ENCODE results near the gene MYBBP1A.

Gene MYBBP1A

GRCh38 chr17:4514206-4514605 is 41.0 kb downstream of the MYBBP1A start:
- no peak for FAIRE-seq

DNA sequence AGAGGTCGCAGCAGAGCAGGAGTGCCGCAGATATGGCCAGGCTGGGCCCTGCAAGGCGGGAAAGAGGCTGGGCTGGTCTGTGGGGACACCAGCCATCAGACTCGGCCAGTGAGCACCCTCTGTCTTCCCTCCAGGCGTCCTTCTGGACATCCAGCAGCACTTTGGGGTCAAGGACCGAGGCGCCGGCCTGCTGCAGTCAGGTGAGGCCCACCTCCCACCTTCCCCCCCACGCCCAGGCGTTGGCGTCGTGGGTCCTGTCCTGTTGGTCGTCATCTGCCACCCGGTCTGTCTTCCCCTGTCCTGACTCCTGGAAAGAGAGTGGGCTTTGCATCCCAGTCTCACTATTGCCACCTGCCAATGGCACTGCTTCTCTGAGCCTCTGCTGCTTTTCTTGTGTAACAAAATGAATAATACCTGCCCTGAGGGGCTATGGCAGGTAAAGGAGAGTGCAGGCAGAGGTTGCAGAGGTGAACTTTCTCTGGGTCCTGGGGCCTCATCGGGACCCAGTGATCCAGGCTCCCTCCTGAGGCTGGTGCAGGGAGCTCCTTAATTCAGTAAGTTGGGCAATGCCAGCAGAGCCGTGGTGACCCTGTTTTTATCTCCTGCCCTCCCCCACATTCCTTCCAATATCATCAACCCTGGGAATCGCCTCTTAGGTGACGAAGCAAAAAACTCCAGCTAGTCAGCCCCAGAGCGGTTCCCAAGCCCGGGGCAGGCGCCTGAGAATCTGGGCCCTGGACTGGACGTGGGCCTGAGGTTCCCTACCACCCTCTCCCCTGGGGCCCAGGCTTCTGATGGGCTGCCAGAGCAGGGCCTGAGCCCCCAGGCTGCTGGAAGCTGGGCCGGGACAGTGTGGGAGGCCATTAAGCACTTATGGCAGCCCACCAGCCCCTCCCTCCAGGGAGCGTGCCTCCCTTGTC is 41.8 kb downstream of the MYBBP1A start:
- no peak for FAIRE-seq

DNA sequence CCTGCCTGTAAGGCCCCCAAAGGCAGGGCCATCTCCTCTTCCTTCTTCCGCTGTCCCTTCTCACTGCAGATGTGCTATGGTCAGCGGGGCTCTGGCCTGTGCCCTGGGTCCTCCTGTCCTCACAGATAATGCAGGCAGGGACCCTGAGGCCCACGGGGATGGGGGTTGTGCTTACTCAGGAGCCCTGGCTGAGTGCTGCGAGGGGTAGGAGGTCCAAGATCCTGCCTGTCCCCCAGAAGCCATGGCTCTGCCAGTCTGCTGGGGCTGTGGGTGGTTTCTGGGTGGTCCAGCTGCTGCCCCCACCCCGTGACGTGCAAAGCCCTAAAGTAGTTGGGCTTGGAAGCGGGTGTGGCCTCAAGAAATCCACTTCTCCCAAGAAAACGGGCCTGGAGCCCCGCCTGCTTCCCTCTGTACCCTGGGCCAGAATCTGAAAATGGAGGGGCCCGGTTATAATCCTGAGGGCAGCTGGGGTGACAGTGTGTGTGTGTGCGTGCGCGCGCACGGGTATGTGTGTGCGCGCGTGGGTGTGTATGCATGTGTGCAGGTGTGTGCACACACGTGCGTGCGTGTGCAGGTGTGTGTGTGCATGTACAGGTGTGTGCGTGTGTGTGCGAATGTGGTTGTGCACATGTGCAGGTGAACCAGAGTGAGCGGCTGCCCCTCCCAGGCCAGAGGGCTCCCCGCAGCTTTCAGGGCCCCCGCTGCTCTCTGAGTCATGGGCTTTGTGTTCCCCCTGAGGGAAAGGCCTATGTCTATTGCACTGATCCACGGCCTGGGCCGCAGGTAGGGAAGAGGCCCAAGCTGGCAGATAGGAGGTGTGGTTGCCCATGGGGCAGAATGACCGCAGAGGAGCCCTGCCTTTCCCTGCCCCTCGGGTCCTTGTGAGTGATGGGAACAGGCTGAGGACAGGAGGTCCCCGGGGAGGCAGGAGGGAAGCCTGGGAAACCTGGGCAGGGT is 42.8 kb downstream of the MYBBP1A start:
- FAIRE-seq = no peak

- FAIRE-seq = no peak
Measured at GRCh38 chr17:4511199-4511932, 43.8 kb downstream of the MYBBP1A start.

- FAIRE-seq = no peak
Measured at GRCh38 chr17:4510618-4510941, 44.6 kb downstream of the MYBBP1A start.

GRCh38 chr17:4509923-4510617 is 45.1 kb downstream of the MYBBP1A start:
- FAIRE-seq = no peak

DNA sequence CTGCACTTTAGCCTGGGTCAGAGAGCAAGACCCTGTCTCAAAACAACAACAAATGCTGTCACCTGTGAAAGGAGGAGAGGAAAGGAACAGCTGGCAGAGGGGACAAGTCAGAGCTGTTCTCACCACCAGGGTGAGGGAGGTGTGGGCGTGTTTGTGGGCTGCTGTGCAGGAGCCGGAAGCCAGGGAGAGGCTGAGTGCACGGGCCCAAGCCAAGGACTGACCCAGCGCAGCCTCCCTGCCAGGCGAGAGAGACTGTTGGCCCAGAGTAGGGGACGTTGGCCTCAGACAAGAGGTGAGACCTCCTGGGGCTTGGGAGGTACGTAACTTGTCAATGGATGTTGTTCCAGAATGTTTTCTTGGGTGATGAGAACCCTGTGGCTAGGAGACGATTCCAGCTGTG is 45.8 kb downstream of the MYBBP1A start:
- FAIRE-seq = no peak

- no peak for FAIRE-seq
Measured at GRCh38 chr17:4508207-4508606, 47.0 kb downstream of the MYBBP1A start.

- FAIRE-seq = no peak
Measured at GRCh38 chr17:4507361-4508111, 47.6 kb downstream of the MYBBP1A start.

GRCh38 chr17:4506892-4507291 is 48.3 kb downstream of the MYBBP1A start:
- FAIRE-seq = no peak

- no peak for FAIRE-seq
Measured at GRCh38 chr17:4506175-4506813, 48.9 kb downstream of the MYBBP1A start.

GRCh38 chr17:4505187-4505586 is 50.0 kb downstream of the MYBBP1A start:
- FAIRE-seq = no peak

DNA sequence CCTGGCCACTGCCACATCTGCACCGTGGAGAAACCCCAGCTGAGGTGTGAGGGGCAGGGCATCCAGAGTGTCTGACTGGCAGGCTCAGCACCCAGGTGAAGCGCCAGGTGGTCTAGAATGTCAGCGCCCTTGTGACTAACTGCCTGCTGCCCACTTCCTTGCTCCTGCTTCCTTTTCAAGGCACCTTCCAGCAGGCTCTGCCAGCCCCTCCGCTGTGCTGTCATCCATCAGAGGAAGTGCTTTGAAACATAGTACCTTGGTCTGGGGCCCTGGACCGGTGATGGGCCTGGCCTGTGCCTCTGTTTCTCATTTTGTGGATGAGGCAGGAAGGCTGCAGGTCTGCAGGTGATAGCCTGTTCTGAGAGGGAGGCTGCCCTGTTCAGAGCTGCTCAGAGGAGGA is 51.0 kb downstream of the MYBBP1A start:
- no peak for FAIRE-seq

DNA sequence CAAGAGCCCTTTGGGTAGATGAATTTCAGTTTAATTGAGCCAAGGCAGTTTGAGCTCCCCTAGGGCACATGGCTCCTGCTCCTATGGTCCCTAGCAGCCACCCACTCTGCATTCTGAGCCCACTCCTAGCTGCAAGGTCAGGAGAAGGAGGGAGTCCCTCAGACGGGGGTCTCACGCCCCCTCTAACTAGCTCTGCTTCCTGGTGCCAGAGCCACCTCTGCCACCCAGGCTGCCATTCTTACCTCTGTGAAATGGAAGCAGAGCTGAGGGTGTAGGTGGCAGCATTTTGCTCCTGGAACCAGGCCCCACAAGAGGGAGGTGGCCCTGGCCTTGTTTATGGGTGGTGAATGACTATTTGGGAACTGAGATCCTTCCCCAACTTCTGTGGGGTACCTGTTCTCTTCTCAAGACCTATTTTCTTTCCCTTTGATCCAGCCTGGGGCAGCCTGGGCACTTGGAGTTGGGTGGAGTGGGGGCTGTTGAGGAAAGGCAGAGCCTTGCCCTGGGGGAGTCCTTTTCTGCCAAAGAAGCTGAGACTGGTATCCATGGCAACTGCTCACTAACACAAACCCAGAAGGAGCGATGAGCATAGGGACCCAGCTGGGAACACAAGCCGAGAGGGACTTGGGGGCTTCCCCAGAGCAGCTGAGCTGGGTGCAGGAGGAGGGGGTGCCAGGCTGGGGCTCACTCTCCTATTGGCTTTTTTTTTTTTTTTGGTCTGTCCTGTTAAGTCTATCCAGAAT is 51.7 kb downstream of the MYBBP1A start:
- no peak for FAIRE-seq

DNA sequence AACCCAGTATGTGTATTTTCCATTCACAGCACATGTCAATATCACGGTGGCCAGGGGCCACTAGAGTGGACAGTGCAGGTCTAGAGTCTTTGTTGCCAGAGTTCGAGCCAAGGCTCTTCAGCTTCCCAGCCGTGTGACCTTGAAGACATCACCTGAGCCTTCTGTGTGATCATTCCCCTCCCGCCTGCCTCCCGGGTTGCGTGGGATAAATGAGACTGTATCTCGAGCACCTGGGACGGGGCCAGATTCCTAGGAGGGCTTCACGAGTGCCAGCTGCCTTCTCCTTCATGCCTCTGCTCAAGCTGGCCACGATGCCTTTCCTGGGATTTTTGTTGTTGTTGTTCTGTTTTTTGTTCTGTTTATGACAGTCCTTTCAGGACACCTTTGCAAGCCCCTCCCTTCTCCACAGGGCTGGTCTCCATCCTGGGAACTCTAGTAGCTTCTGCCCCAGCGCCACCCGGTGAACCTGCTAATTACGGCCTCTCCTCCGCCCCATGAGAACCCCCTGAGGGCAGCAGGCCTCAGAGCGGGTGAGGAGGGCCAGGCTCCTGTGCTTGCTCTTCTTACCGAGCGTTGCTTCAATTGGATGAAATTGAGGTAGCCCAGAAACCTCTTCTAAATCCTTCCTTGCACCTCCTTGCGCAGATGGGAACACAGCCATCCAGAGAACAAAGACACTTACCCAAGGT is 52.6 kb downstream of the MYBBP1A start:
- no peak for FAIRE-seq

- no peak for FAIRE-seq
Measured at GRCh38 chr17:4501295-4501949, 53.8 kb downstream of the MYBBP1A start.

DNA sequence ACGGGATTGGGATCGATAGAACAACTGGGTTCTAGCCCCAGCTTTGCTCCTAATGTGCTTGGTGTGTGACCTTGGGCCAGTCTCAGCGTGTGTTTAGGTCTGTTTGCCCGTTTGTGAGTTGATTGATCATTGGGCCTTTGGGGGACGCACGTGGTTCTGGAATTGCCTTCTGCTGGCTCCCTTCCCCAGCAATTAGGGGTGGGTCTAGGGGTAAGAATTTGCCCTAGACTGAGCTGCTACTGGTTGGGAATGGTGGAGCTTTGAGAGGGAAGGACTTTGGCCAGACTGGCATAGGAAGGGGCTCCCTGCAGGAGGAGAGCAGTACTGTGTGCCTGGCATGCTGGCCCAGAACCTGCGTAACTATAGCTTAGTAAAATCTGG is 55.0 kb downstream of the MYBBP1A start:
- FAIRE-seq = no peak

- no peak for FAIRE-seq
Measured at GRCh38 chr17:4499431-4500190, 55.6 kb downstream of the MYBBP1A start.
